Measurements from ENCODE around the gene RNF208.

- TF ChIP-seq TAF1 (IDR thresholded peaks at IDR 0.05; ENCODE audit: low read depth) (no peak), ZBTB7A (IDR thresholded peaks at IDR 0.05; ENCODE audit: low read depth) (no peak), FOXM1 (IDR thresholded peaks at IDR 0.05; ENCODE audit: borderline replicate concordance, low read depth) (no peak), CEBPB (IDR thresholded peaks at IDR 0.05) (no peak), CREB1 (IDR thresholded peaks at IDR 0.05; ENCODE audit: low read depth) (no peak)
- TF ChIP-seq, protein P1, sequence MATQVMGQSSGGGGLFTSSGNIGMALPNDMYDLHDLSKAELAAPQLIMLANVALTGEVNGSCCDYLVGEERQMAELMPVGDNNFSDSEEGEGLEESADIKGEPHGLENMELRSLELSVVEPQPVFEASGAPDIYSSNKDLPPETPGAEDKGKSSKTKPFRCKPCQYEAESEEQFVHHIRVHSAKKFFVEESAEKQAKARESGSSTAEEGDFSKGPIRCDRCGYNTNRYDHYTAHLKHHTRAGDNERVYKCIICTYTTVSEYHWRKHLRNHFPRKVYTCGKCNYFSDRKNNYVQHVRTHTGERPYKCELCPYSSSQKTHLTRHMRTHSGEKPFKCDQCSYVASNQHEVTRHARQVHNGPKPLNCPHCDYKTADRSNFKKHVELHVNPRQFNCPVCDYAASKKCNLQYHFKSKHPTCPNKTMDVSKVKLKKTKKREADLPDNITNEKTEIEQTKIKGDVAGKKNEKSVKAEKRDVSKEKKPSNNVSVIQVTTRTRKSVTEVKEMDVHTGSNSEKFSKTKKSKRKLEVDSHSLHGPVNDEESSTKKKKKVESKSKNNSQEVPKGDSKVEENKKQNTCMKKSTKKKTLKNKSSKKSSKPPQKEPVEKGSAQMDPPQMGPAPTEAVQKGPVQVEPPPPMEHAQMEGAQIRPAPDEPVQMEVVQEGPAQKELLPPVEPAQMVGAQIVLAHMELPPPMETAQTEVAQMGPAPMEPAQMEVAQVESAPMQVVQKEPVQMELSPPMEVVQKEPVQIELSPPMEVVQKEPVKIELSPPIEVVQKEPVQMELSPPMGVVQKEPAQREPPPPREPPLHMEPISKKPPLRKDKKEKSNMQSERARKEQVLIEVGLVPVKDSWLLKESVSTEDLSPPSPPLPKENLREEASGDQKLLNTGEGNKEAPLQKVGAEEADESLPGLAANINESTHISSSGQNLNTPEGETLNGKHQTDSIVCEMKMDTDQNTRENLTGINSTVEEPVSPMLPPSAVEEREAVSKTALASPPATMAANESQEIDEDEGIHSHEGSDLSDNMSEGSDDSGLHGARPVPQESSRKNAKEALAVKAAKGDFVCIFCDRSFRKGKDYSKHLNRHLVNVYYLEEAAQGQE (IDR thresholded peaks at IDR 0.05; ENCODE audit: low read depth) = no peak
Measured at GRCh38 chr9:137183980-137184595, 38.0 kb downstream of the RNF208 start.
